Stimulated activated CD8-positive, alpha-beta memory T cell treated with anti-CD3 and anti-CD28 coated beads, Interleukin-7, amount 100 ng/mL, for 1 hour (primary cell): ENCODE results near the gene PDCD1.
"Not testable (repeated sequence)": the region's sequence is repeated elsewhere in the genome, so short reads cannot be mapped to it uniquely, and the experiment has no call there.

ENCODE experiments used
- DNase-seq, 2 donors: peaks; one replicate each; pipeline ENCODE4 v3.0.0-alpha.2; 2020; ENCODE audit warnings: low read depth in 2 of 2

PDCD1 gene

GRCh38 chr2:241800198-241800903 lies 58.3 kb downstream of the PDCD1 start:
- not testable (repeated sequence) for DNase-seq
